GM23248 (cell line): Measurements from ENCODE around the gene LEAP2. TPM values are rescaled to one million over a fixed set of nuclear protein-coding genes. Genes with fewer than 3 reads are reported as not detected.
A peak's percentile ranks its signal among the peaks of the same experiment; 100 is the strongest.

Experiments used
- DNase-seq: peaks from one replicate; pipeline ENCODE4 v3.0.0-alpha.2; 2015
- H2AFZ ChIP-seq: fragments of 200-600 bp; sonication (generic); 2 replicates; pipeline ENCODE4 v1.6.1; 2016; ENCODE audit warnings: antibody characterized with exemption
- H3F3A ChIP-seq: fragments of 200-600 bp; sonication (generic); 2 replicates; pipeline ENCODE4 v1.6.1; 2016; ENCODE audit warnings: mild to moderate bottlenecking, antibody characterized with exemption, mixed run types; ENCODE audit not compliant: insufficient read depth
- H3K27ac ChIP-seq: fragments of 200-600 bp; sonication (generic); 2 replicates; pipeline ENCODE4 v1.5.1; 2016; ENCODE audit warnings: mild to moderate bottlenecking
- H3K27me3 ChIP-seq: fragments of 200-600 bp; sonication (generic); replicated peaks from 2 replicates; pipeline ENCODE4 v1.6.1; 2016; ENCODE audit warnings: mild to moderate bottlenecking; ENCODE audit not compliant: insufficient read depth
- H3K36me3 ChIP-seq: fragments of 200-600 bp; sonication (generic); 2 replicates; pipeline ENCODE4 v1.6.1; 2016; ENCODE audit warnings: low read depth, mild to moderate bottlenecking
- H3K4me1 ChIP-seq: fragments of 200-600 bp; sonication (generic); 2 replicates; pipeline ENCODE4 v1.6.1; 2016; ENCODE audit warnings: mild to moderate bottlenecking; ENCODE audit not compliant: insufficient read depth
- H3K4me2 ChIP-seq: fragments of 200-600 bp; sonication (generic); one replicate; pipeline ENCODE4 v1.6.1; 2016; ENCODE audit warnings: mild to moderate bottlenecking; ENCODE audit not compliant: unreplicated experiment
- H3K4me3 ChIP-seq: fragments of 200-600 bp; sonication (generic); 2 replicates; pipeline ENCODE4 v1.5.1; 2016; ENCODE audit warnings: mild to moderate bottlenecking
- H3K79me2 ChIP-seq: fragments of 200-600 bp; sonication (generic); 2 replicates; pipeline ENCODE4 v1.6.1; 2016; ENCODE audit warnings: mild to moderate bottlenecking; ENCODE audit not compliant: insufficient read depth
- H3K9ac ChIP-seq: fragments of 200-600 bp; sonication (generic); 2 replicates; pipeline ENCODE4 v1.6.1; 2016; ENCODE audit warnings: mild to moderate bottlenecking
- H3K9me2 ChIP-seq: fragments of 200-600 bp; sonication (generic); 2 replicates; pipeline ENCODE4 v1.6.1; 2016; ENCODE audit warnings: mixed run types, mild to moderate bottlenecking, moderate library complexity; ENCODE audit not compliant: insufficient read depth
- H3K9me3 ChIP-seq: fragments of 200-600 bp; sonication (generic); one replicate; pipeline ENCODE4 v1.6.1; 2017; ENCODE audit warnings: low read depth
- H4K20me1 ChIP-seq: fragments of 200-600 bp; sonication (generic); 2 replicates; pipeline ENCODE4 v1.6.0; 2016; ENCODE audit not compliant: insufficient read depth
- EZH2 ChIP-seq: fragments of 200-600 bp; sonication (generic); IDR thresholded peaks from 2 replicates; pipeline ENCODE4 v1.6.1; 2018; ENCODE audit warnings: antibody characterized with exemption, mild to moderate bottlenecking; ENCODE audit not compliant: insufficient read depth, poor library complexity, severe bottlenecking
- EZH2phosphoT487 ChIP-seq: fragments of 200-600 bp; sonication (generic); IDR thresholded peaks from 2 replicates; pipeline ENCODE4 v1.6.1; 2018; ENCODE audit warnings: antibody characterized with exemption, moderate library complexity, mild to moderate bottlenecking, low read depth; ENCODE audit not compliant: insufficient read depth
- WGBS, 2 experiments: methylation state at CpG; one replicate each; pipeline ENCODE4 v1.1.6; 2015 to 2017; ENCODE audit warnings: low lambda C conversion rate in 2 of 2, low coverage in 1 of 2; ENCODE audit errors: missing lambda C conversion rate in 2 of 2; 5-methylcytosine and 5-hydroxymethylcytosine counted together
- in situ Hi-C: fragments of 300-500 bp; cut with MboI; formaldehyde crosslinking; loops from 2 replicates; pipeline ENCODE4 v1.15.0; 2020
- polyA plus RNA-seq: library from polyadenylated mRNA; unstranded; fragments of >200 nt; fragmentation: Nextera tagmentation; extraction: Ambion mirVana; gene quantifications from 2 replicates; pipeline ENCODE4 v1.2.1, GENCODE V29; 2016
- total RNA-seq: library from RNA; depleted of rRNA; stranded (reverse); fragments of >200 nt; shearing (Covaris generic); gene quantifications from 2 replicates; pipeline ENCODE4 v1.2.3, GENCODE V29; 2014

The LEAP2 gene
- total and polyA plus RNA-seq, 2 experiments from 2014 or later: 0.33 TPM; not detected in 1

GRCh38 chr5:132856011-132856410 lies 17.5 kb upstream of the LEAP2 start:
- H3K9ac ChIP-seq: no peak overlapping the region
- no peaks in the 10 kb centered on the region for H3K36me3 ChIP-seq
- no peaks in the 10 kb centered on the region for H3K9me2 ChIP-seq
- WGBS, 2 experiments: 51 to 60% methylated on average over 3 of the region's 3 CpGs
- H3K4me3 ChIP-seq: no peak overlapping the region
- no peaks in the 10 kb centered on the region for H4K20me1 ChIP-seq
- no peak for TF ChIP-seq EZH2phosphoT487
- H3F3A ChIP-seq: no peaks in the 10 kb centered on the region
- H3K9me3 ChIP-seq: no peaks in the 10 kb centered on the region
- no peak overlapping the region for H3K27ac ChIP-seq
- no peak overlapping the region for H3K4me2 ChIP-seq
- 0 out of 2 replicates have a peak, but pooled peaks cover 4% of the 10 kb centered on the region for H3K4me1 ChIP-seq
- H3K79me2 ChIP-seq: no peaks in the 10 kb centered on the region
- H2AFZ ChIP-seq: no peak overlapping the region
- DNase-seq: no peak
- no peaks in the 10 kb centered on the region for H3K27me3 ChIP-seq
- in situ Hi-C loops: no loop called here

GRCh38 chr5:132859889-132860437 lies 13.5 kb upstream of the LEAP2 start:
- Histone ChIP-seq H3K27me3 (no peaks in the 10 kb centered on the region), H3K9me2 (no peaks in the 10 kb centered on the region), H3K4me1 (no peaks in the 10 kb centered on the region), H3K79me2 (no peaks in the 10 kb centered on the region), H3K9ac (no peak overlapping the region), H4K20me1 (no peaks in the 10 kb centered on the region), H3K27ac (no peak overlapping the region), H3F3A (no peaks in the 10 kb centered on the region), H3K9me3 (no peaks in the 10 kb centered on the region), H3K4me3 (no peak overlapping the region), H3K4me2 (no peak overlapping the region), H2AFZ (no peak overlapping the region), H3K36me3 (no peaks in the 10 kb centered on the region)
- in situ Hi-C loops: no loop called here
- 75 to 95% methylated on average over 2 of the region's 2 CpGs for WGBS, 2 experiments
- no peak for DNase-seq
- TF ChIP-seq EZH2phosphoT487: no peak
- TF ChIP-seq EZH2: no peak

- H3K4me1 ChIP-seq: 0 out of 2 replicates have a peak, but pooled peaks cover 2% of the 10 kb centered on the region
- no peaks in the 10 kb centered on the region for H3K27me3 ChIP-seq
- H3K4me2 ChIP-seq: no peak overlapping the region
- no peak overlapping the region for H3K4me3 ChIP-seq
- H3K79me2 ChIP-seq: no peaks in the 10 kb centered on the region
- no peaks in the 10 kb centered on the region for H3K36me3 ChIP-seq
- no peak for TF ChIP-seq EZH2
- no peak for TF ChIP-seq EZH2phosphoT487
- WGBS, 2 experiments: 41 to 43% methylated on average over 5 of the region's 5 CpGs
- no peak overlapping the region for H2AFZ ChIP-seq
- H3K9me3 ChIP-seq: no peaks in the 10 kb centered on the region
- H3K27ac ChIP-seq: no peak overlapping the region
- no peaks in the 10 kb centered on the region for H3F3A ChIP-seq
- no peak for DNase-seq
- H3K9ac ChIP-seq: no peak overlapping the region
- H4K20me1 ChIP-seq: no peaks in the 10 kb centered on the region
- in situ Hi-C loops: no loop called here
- no peaks in the 10 kb centered on the region for H3K9me2 ChIP-seq
These were observed 12.7 kb upstream of the LEAP2 start for GRCh38 chr5:132860742-132861141.

DNA sequence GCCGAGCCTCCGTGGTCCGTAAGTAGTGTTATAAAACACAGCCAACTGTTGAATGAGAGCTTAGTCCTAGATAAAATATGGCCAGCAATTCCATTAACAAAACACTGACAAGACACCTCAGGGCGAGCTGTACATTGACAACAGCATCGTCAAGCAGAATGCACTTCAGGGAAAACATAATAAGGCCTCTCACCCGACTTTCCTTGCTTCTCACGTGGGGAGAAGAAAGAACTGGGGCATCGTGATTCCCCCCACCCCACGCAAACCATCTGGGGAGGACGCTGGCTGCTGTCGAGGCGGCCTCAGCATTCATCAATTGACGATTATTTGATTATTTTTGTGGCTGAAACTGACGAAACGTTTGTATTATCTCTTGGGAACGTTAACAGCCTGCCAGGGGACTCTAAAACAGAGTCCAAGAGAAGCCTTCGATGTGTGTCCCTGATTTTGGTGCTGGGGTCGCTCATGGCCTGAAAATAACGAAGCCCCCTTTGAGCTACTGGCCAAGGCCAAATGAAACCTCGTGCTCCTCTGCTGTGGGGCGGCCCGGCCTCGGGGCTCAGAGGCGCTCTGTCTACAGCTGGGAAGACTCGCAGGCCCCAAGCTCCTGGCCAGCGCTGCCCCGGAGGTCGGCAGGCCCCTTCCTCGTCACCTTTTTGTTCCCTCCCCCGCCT lies 7.7 kb upstream of the LEAP2 start:
- peaks cover 33% of the 10 kb centered on the region for H3F3A ChIP-seq
- 32 to 33% methylated on average over 30 of the region's 30 CpGs for WGBS, 2 experiments
- peak overlapping the region; percentile 96 for H3K4me3 ChIP-seq
- H4K20me1 ChIP-seq: no peaks in the 10 kb centered on the region
- TF ChIP-seq EZH2phosphoT487 (no peak), EZH2 (no peak)
- no peaks in the 10 kb centered on the region for H3K27me3 ChIP-seq
- peak overlapping the region; percentile 86 for H3K4me2 ChIP-seq
- peaks cover 29% of the 10 kb centered on the region for H3K79me2 ChIP-seq
- H2AFZ ChIP-seq: peak overlapping the region; percentile 95
- peaks cover 15% of the 10 kb centered on the region for H3K4me1 ChIP-seq
- no peak for DNase-seq
- in situ Hi-C loops: no loop called here
- H3K9me3 ChIP-seq: no peaks in the 10 kb centered on the region
- H3K27ac ChIP-seq: peak overlapping the region; percentile 93
- H3K9me2 ChIP-seq: no peaks in the 10 kb centered on the region
- H3K36me3 ChIP-seq: peaks cover 7% of the 10 kb centered on the region; the same call in 1 of the 2 replicates
- peak overlapping the region; percentile 97 for H3K9ac ChIP-seq
